IPS DF 4.7 (cell line): ENCODE results near the gene CARD8.

Source experiments
- DNase-seq: peaks from one replicate; pipeline ENCODE4 v3.0.0-alpha.2; 2013; ENCODE audit warnings: low spot score; ENCODE audit errors: extremely low read depth

The CARD8 gene

DNA sequence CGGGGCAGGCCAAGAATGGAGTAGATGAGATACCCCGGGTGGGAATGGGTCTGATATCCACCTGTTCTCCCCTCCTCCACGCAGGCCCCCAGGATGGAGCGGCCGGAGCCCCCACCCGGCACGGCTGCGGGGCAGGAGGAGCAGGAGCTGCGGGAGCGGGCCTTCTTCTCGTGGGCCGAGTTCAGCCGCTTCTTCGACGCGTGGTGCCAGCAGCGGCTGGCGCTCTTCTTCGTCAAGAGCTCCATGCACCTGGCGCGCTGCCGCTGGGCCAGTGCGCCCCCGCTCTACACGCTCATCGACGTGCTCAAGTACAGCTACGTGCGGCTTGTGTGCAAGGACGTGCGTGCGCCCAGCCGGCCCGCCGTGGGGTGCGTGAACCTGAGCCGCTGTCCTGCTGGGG is 84.0 kb downstream of the CARD8 start:
- no peak for DNase-seq

DNA sequence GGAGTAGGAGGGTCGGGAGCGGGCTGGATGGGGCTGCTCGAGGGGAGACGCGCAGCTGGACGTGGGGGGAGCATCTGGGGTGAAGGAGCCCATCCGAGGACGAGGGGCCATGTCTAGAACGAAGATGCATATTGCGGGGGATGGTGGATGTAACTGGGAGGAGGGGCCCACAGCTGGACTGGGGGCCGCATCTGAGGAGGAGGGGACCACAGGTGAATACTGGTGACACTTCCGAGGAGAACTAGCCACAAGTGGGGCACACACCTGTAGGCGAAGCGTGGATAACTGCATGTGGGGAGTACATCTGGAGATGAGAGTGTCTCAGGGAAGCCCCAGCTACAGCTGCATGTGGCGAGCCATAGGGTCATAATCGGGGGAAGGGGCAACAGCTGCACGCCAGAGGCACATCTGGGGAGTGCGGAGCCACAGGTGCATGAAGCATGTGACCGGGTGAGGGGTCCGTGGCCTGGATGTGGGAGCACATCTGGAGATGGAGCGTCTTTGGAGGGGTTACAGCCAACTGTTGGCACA is 84.8 kb downstream of the CARD8 start:
- no peak for DNase-seq

DNA sequence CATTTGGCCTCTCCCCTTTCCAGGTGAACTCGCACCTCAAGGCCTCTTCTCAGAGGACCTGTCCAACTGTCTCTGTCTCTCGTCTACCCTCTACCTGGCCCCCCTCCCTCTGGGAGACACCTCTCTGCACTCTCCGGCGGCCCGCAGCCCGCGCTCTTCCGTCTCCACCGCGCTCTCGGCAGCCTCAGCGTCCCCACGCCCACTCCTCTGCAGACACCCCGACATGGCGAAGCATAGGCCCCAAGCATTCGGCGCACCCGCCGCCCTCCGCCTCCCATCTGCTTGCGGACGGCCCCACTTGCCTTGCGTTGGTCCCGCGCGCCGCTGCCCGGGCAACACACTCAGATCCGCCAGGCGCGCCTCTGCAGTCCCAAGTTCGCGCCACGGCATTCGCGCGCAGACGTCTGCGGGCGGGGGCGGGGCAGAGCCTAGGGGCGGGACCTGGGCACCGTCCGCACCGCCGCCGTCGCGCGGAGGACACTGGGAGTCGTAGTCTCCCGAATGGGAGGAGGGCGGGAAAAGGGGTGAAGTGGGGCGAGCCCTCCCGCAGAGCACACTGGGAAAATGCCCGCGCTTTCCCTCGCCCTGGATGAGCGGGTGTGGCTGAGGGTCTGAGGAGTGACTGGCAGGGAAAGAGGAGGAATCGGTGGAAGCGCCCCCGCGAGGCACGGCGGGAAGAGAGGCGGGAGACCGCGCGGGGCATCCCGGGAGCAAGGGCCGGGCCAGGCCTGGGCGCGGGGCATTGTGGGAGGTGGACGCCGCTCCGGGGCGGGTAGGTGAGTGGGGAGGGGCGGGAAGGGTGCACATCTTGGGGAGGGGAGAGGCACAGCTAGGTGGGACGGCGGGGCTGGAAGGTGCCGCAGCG is 85.5 kb downstream of the CARD8 start, which contains the start of the genes LIG1 and ZSWIM9:
TSS of gene LIG1 (minus strand) at position 406 of the 865 bp plus-strand sequence. CDS start 4,778 bp downstream, outside the sequence.
TSS of gene ZSWIM9 (plus strand) at position 742 of the 865 bp plus-strand sequence. CDS start 1,123 bp downstream, outside the sequence.
- no peak for DNase-seq

DNA sequence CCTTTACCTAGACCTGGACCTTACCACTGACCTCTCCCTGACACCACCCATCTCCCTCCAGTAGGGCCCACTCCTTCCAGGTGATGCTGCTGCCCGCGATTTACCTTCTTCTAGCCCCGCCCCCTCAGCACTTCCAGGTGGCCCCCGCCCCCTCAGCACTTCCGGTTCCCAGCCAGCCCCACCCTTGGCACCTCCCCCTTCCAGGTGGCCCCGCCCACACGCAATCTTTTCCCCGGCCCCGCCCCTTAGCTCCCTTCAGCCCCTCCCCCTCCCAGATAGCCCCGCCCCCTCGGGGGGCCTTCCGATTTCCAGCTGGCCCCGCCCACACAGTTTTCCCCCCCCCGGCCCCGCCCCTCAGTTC is 86.2 kb downstream of the CARD8 start:
- no peak for DNase-seq

DNA sequence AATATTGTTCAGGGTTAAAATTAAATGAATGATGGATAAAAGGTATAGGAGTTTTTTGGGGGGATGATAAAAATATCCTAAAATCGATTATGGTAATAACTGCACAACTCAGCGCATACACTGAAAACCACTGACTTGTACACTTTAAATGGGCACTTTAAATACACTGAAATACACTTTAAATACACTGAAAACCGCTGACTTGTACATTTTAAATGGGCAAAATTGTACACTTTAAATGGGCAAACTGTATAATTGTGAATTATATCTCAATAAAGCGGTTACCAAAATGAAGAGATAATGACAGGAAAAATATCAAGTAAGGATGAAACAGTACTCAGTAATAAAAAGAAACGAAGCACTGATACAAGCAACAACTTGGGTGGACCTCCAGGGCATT is 87.0 kb downstream of the CARD8 start:
- DNase-seq = no peak

DNA sequence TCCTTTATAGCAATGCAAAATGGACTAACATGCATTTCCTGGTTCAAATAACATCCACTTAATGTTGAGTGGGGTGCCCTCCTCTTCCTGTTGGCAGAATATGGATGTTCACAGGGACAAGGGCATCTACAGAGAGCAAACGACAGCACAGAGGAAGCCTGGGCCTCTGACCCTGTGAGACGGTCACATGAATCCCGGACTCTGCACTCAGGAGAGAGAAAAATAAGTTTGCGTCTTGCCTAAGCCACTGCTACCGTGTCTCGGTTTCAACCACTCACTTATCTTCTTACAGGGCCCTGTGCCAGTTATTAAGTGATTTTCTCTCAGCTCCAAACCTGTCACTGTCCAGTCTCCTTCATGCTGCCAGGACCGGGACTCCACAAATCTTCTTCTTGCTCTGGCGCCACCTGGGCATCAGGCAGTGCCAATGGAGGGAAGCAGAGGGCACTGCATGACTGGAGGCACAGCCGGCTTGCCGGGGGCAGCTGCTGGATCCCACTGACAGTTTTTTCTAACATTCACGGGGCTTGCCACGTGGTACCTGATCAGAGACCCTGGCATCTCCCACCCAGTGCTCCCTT is 97.4 kb downstream of the CARD8 start:
- DNase-seq = no peak
